ENCODE results near the gene CEP97. TPM values are rescaled to one million over a fixed set of nuclear protein-coding genes. Genes with fewer than 3 reads are reported as not detected.
A peak's percentile ranks its signal among the peaks of the same experiment; 100 is the strongest.

CEP97 gene
- total and polyA plus RNA-seq, 9 of the 15 experiments (the other 6 are each of a cell fraction or from before 2014, with no cell fraction given), result 2.0 to 10.1 (median 4.3) TPM

DNA sequence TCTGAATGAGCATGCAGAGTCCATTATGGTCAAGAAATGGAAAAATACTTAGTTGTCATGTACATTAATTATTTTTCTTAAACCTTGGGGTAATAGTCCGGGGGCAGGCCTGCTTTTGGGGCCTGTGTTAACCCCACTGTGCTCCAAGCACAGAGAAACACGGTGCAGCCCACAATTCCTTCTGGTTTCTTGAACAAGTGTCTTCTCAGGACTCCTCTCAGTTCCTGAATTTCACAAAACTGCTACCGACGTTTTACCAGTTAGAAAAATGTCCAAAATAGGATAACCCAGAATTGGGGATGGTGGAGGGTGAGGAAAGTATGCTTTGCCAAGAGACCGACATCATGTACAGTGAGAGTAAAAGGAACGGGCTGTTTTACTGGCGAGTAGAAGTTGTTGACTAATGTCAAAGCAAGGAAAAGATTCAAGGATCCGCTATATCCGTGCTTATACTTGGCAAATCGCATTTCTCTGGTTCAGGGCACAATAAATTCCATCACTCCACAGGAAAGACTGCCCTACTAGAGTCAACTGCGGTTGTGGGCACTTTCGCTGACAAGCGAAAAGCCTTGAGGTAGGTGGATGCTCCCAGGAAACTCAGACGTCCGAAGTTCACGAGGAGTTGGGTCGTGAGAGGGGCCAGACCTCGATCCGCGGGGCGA lies 54.1 kb downstream of the CEP97 start:
- H3K9me1 ChIP-seq (ENCODE audit: control insufficient read depth, insufficient read depth, low read length), result no peaks in the 10 kb centered on the region
- TF ChIP-seq ZNF592 (IDR thresholded peaks at IDR 0.05) (0 out of 2 replicates have a peak, but pooled peaks have one; percentile 39), TCF15 (CRISPR knock-in tag; IDR thresholded peaks at IDR 0.05) (no peak), C11orf30 (IDR thresholded peaks at IDR 0.05; ENCODE audit: low read depth) (peak; percentile 49), MLLT1 (IDR thresholded peaks at IDR 0.05) (peak in 1 of 2 experiments; percentile 63; a peak in 2 of 4 replicates), ZNF316 (IDR thresholded peaks at IDR 0.05) (peak; percentile 54)
- H3K4me3 ChIP-seq, result peak overlapping the region; percentile 59
- no peaks in the 10 kb centered on the region for H3K9me3 ChIP-seq (replicated peaks; ENCODE audit: control insufficient read depth, insufficient read depth, low read depth, low read length)
- no peak overlapping the region for H3K27ac ChIP-seq (ENCODE audit: extremely low read depth, low read depth, low read length)
- CTCF ChIA-PET (ENCODE audit: low intra/inter-chr PET ratio), result interaction anchor here (0.7 kb wide), 1 partner anchor 33 kb away, joined by 3 read pairs; no protein-coding TSS in a partner anchor
- no TSS peak for BruUV-seq (replicated peaks)
- FAIRE-seq (peak; percentile 6), DNase-seq (ENCODE audit: extremely low read depth in 1 of 4, low spot score in 3 of 4) (no peak), ATAC-seq (no peak)
- in situ Hi-C loops (cut with MboI) (no loop called here), intact Hi-C loops (cut with micrococcal nuclease) (no loop called here)
- H3K9ac ChIP-seq (ENCODE audit: insufficient read depth in 1 of 2, low read depth in 2 of 2, low read length in 2 of 2), result peak overlapping the region; percentile 50 to 90; a peak in 3 of 4 replicates
- peak overlapping the region; percentile 94 for H2AFZ ChIP-seq (ENCODE audit: low read depth, low read length)
- no peaks in the 10 kb centered on the region for H3K36me3 ChIP-seq (ENCODE audit: control insufficient read depth, insufficient read depth, low read length)
- H4K20me1 ChIP-seq (replicated peaks; ENCODE audit: control insufficient read depth, insufficient read depth, low read length), result no peaks in the 10 kb centered on the region
- 35% methylated on average over 18 of the region's 21 CpGs for WGBS (ENCODE audit: insufficient coverage, low coverage, missing lambda C conversion rate)
- H3K27me3 ChIP-seq (ENCODE audit: control insufficient read depth in 2 of 2, insufficient read depth in 2 of 2, low read length in 2 of 2), result no peaks in the 10 kb centered on the region
- peaks cover 12 to 17% of the 10 kb centered on the region in 2 experiments; a peak in 4 of 5 replicates for H3K4me1 ChIP-seq (replicated peaks in 1 of 2; ENCODE audit: control insufficient read depth in 2 of 2, insufficient read depth in 2 of 2, low read length in 2 of 2)
- peak overlapping the region; percentile 75 for H3K4me2 ChIP-seq (ENCODE audit: insufficient read depth, low read length)
- POLR2A ChIA-PET, result interaction anchor here (0.8 kb wide), 1 partner anchor 15 kb away, joined by 4 read pairs; no protein-coding TSS in a partner anchor
- H3K79me2 ChIP-seq (ENCODE audit: control insufficient read depth, insufficient read depth, low read length), result no peaks in the 10 kb centered on the region

All from K562 (cell line).